HEK293 (cell line): Measurements from ENCODE around the gene WDTC1.

Source experiments
- CTCF ChIA-PET: fragments of 350-600 bp; formaldehyde crosslinking; extraction: SDS; loops from one replicate; lab custom pipeline; 2021; ENCODE audit warnings: antibody characterized with exemption; lab: Yijun Ruan, JAX
- POLR2A ChIA-PET: fragments of 300-600 bp; formaldehyde crosslinking; extraction: SDS; loops from one replicate; lab custom pipeline; 2020; ENCODE audit warnings: antibody characterized with exemption, inconsistent platforms; lab: Yijun Ruan, JAX
- H3K27ac ChIP-seq: fragments of 200-500 bp; sonication (Bioruptor generic); 2 replicates; pipeline ENCODE4 v1.5.1; 2014; ENCODE audit warnings: low read depth, low read length, control low read depth, inconsistent platforms; ENCODE audit errors: extremely low read depth
- H3K36me3 ChIP-seq, 2 experiments: fragments of 200-500 bp in 1 of 2; sonication (Bioruptor generic) in 1 of 2; 1 replicate in 1 of 2; 2 replicates in 1 of 2; pipeline ENCODE4 v1.5.1; 2014 to 2017; ENCODE audit warnings: inconsistent platforms in 2 of 2, low read length in 2 of 2; ENCODE audit not compliant: control insufficient read depth in 2 of 2, insufficient read depth in 1 of 2
- H3K4me1 ChIP-seq: fragments of 200-500 bp; sonication (Bioruptor generic); 2 replicates; pipeline ENCODE4 v1.5.1; 2014; ENCODE audit warnings: mild to moderate bottlenecking, low read length, inconsistent platforms; ENCODE audit not compliant: control insufficient read depth, insufficient read depth
- H3K4me3 ChIP-seq: 2 replicates; pipeline ENCODE4 v1.5.1; 2011; ENCODE audit warnings: low read depth, mild to moderate bottlenecking, control low read depth, low read length, moderate library complexity
- H3K9me3 ChIP-seq: fragments of 200-500 bp; sonication (Bioruptor generic); 2 replicates; pipeline ENCODE4 v1.5.1; 2014; ENCODE audit warnings: low read depth, low read length, inconsistent platforms; ENCODE audit not compliant: control insufficient read depth, insufficient read depth
- BCL11A ChIP-seq: fragments of 450-650 bp; formaldehyde crosslinking; IDR thresholded peaks from 2 replicates; pipeline ENCODE4 v1.5.1; 2016; ENCODE audit warnings: low read depth, missing biosample characterization, missing genetic modification characterization
- CTCF ChIP-seq: fragments of 450-650 bp; formaldehyde crosslinking; IDR thresholded peaks from 2 replicates; pipeline ENCODE4 v1.5.1; 2016; ENCODE audit warnings: missing biosample characterization, missing genetic modification characterization
- INSM2 ChIP-seq: fragments of 450-650 bp; formaldehyde crosslinking; IDR thresholded peaks from 2 replicates; pipeline ENCODE4 v1.5.1; 2016; ENCODE audit warnings: missing biosample characterization, missing genetic modification characterization
- KLF1 ChIP-seq: fragments of 450-650 bp; formaldehyde crosslinking; IDR thresholded peaks from 2 replicates; pipeline ENCODE4 v1.5.1; 2016; ENCODE audit warnings: missing biosample characterization, missing genetic modification characterization
- KLF8 ChIP-seq: fragments of 450-650 bp; formaldehyde crosslinking; IDR thresholded peaks from 2 replicates; pipeline ENCODE4 v1.5.1; 2016; ENCODE audit warnings: missing biosample characterization, missing genetic modification characterization
- KLF9 ChIP-seq: fragments of 450-650 bp; formaldehyde crosslinking; IDR thresholded peaks from 2 replicates; pipeline ENCODE4 v1.5.1; 2016; ENCODE audit warnings: missing biosample characterization, missing genetic modification characterization, low read depth
- OSR2 ChIP-seq: fragments of 450-650 bp; formaldehyde crosslinking; IDR thresholded peaks from 2 replicates; pipeline ENCODE4 v1.5.1; 2016; ENCODE audit warnings: missing biosample characterization, missing genetic modification characterization
- PBX3 ChIP-seq: sonication (generic); formaldehyde crosslinking; IDR thresholded peaks from 2 replicates; pipeline ENCODE4 v1.8.1; 2022; ENCODE audit warnings: mild to moderate bottlenecking, moderate library complexity, missing genetic modification reagents
- REPIN1 ChIP-seq: fragments of 450-650 bp; formaldehyde crosslinking; IDR thresholded peaks from 2 replicates; pipeline ENCODE4 v1.5.1; 2017; ENCODE audit warnings: missing biosample characterization, missing genetic modification characterization, low read depth
- SCRT1 ChIP-seq: fragments of 450-650 bp; formaldehyde crosslinking; IDR thresholded peaks from 2 replicates; pipeline ENCODE4 v1.5.1; 2016; ENCODE audit warnings: missing biosample characterization, missing genetic modification characterization, borderline replicate concordance
- SCRT2 ChIP-seq: fragments of 450-650 bp; formaldehyde crosslinking; IDR thresholded peaks from 2 replicates; pipeline ENCODE4 v1.5.1; 2016; ENCODE audit warnings: missing biosample characterization, missing genetic modification characterization
- SP7 ChIP-seq: fragments of 450-650 bp; formaldehyde crosslinking; IDR thresholded peaks from 2 replicates; pipeline ENCODE4 v1.5.1; 2016; ENCODE audit warnings: missing biosample characterization, missing genetic modification characterization
- ZBTB1 ChIP-seq: fragments of 450-650 bp; formaldehyde crosslinking; IDR thresholded peaks from 2 replicates; pipeline ENCODE4 v1.5.1; 2016; ENCODE audit warnings: missing biosample characterization, missing genetic modification characterization
- ZBTB17 ChIP-seq: fragments of 450-650 bp; formaldehyde crosslinking; IDR thresholded peaks from 2 replicates; pipeline ENCODE4 v1.5.1; 2016; ENCODE audit warnings: missing biosample characterization, missing genetic modification characterization
- ZEB2 ChIP-seq: fragments of 450-650 bp; formaldehyde crosslinking; IDR thresholded peaks from 2 replicates; pipeline ENCODE4 v1.5.1; 2016; ENCODE audit warnings: missing biosample characterization, missing genetic modification characterization
- ZFHX2 ChIP-seq: fragments of 450-650 bp; formaldehyde crosslinking; conservative IDR thresholded peaks from 2 replicates; pipeline ENCODE4 v1.5.1; 2016; ENCODE audit warnings: missing biosample characterization, missing genetic modification characterization
- ZNF132 ChIP-seq: fragments of 450-650 bp; formaldehyde crosslinking; IDR thresholded peaks from 2 replicates; pipeline ENCODE4 v1.5.1; 2017; ENCODE audit warnings: missing biosample characterization, missing genetic modification characterization, borderline replicate concordance
- ZNF175 ChIP-seq: fragments of 450-650 bp; formaldehyde crosslinking; IDR thresholded peaks from 2 replicates; pipeline ENCODE4 v1.5.1; 2016; ENCODE audit warnings: missing biosample characterization, missing genetic modification characterization
- ZNF211 ChIP-seq: fragments of 450-650 bp; formaldehyde crosslinking; IDR thresholded peaks from 2 replicates; pipeline ENCODE4 v1.5.1; 2016; ENCODE audit warnings: low read depth, missing biosample characterization, missing genetic modification characterization
- ZNF223 ChIP-seq: fragments of 450-650 bp; formaldehyde crosslinking; IDR thresholded peaks from 2 replicates; pipeline ENCODE4 v1.5.1; 2016; ENCODE audit warnings: missing biosample characterization, missing genetic modification characterization
- ZNF274 ChIP-seq, 2 experiments: fragments of 200-500 bp in 1 of 2; fragments of 450-650 bp in 1 of 2; sonication (Bioruptor generic) in 1 of 2; formaldehyde crosslinking in 1 of 2; IDR thresholded peaks; 2 replicates each; pipeline versions ENCODE4 v1.5.1 to v1.6.1; 2014 to 2016; ENCODE audit warnings: borderline replicate concordance in 1 of 2, inconsistent platforms in 1 of 2, low read length in 1 of 2, missing biosample characterization in 1 of 2, missing genetic modification characterization in 1 of 2
- ZNF335 ChIP-seq: fragments of 450-650 bp; formaldehyde crosslinking; conservative IDR thresholded peaks from 2 replicates; pipeline ENCODE4 v1.5.1; 2016; ENCODE audit warnings: missing biosample characterization, missing genetic modification characterization
- ZNF600 ChIP-seq: fragments of 450-650 bp; formaldehyde crosslinking; IDR thresholded peaks from 2 replicates; pipeline ENCODE4 v1.5.1; 2016; ENCODE audit warnings: missing biosample characterization, missing genetic modification characterization
- ZNF621 ChIP-seq: fragments of 450-650 bp; formaldehyde crosslinking; IDR thresholded peaks from 2 replicates; pipeline ENCODE4 v1.5.1; 2017; ENCODE audit warnings: missing biosample characterization, missing genetic modification characterization
- ZNF624 ChIP-seq: fragments of 450-650 bp; formaldehyde crosslinking; IDR thresholded peaks from 2 replicates; pipeline ENCODE4 v1.5.1; 2017; ENCODE audit warnings: missing biosample characterization, missing genetic modification characterization
- ZNF660 ChIP-seq: fragments of 450-650 bp; IDR thresholded peaks from 2 replicates; pipeline ENCODE4 v1.5.1; 2018; ENCODE audit warnings: missing biosample characterization, mild to moderate bottlenecking, missing genetic modification characterization

WDTC1 gene

GRCh38 chr1:27356277-27356618, 121.8 kb downstream of the WDTC1 start:
- no peak overlapping the region for H3K27ac ChIP-seq
- H3K9me3 ChIP-seq: no peaks in the 10 kb centered on the region
- POLR2A ChIA-PET: interaction anchor here (4.4 kb wide), 1 partner anchor 10 kb away, joined by 23 read pairs; the partner anchor contains the start of gene MAP3K6
- CTCF ChIA-PET: interaction anchor here (0.6 to 7.8 kb wide), 9 partner anchors 11 to 741 kb away, joined by 3 to 84 read pairs (median 15); partner anchors contain the start of gene MAP3K6
- no peaks in the 10 kb centered on the region for H3K4me1 ChIP-seq
- no peak overlapping the region for H3K4me3 ChIP-seq
- no peak for TF ChIP-seq INSM2 (tag by site-specific recombination)
- TF ChIP-seq BCL11A: no peak
- TF ChIP-seq REPIN1 (tag by site-specific recombination): no peak
- TF ChIP-seq ZNF211 (tag by site-specific recombination): no peak
- TF ChIP-seq ZNF223: no peak
- TF ChIP-seq, all 188 proteins: peak for 0
- peaks cover 0 to 39% of the 10 kb centered on the region in 2 experiments; a peak in 1 of 3 replicates for H3K36me3 ChIP-seq

GRCh38 chr1:27356619-27357280, 122.3 kb downstream of the WDTC1 start:
- H3K4me3 ChIP-seq: no peak overlapping the region
- H3K27ac ChIP-seq: no peak overlapping the region

GRCh38 chr1:27357281-27358037, 123.0 kb downstream of the WDTC1 start:
- no peaks in the 10 kb centered on the region for H3K4me1 ChIP-seq
- ChIA-PET CTCF (interaction anchor here (0.5 to 7.8 kb wide), 31 partner anchors 9 to 673 kb away, joined by 3 to 84 read pairs (median 5); partner anchors contain the start of genes FCN3, MAP3K6 and SYTL1), POLR2A (interaction anchor here (4.4 kb wide), 1 partner anchor 9 kb away, joined by 23 read pairs; the partner anchor contains the start of gene MAP3K6)
- H3K36me3 ChIP-seq: peaks cover 0 to 51% of the 10 kb centered on the region in 2 experiments; a peak in 1 of 3 replicates
- H3K9me3 ChIP-seq: no peaks in the 10 kb centered on the region
- H3K27ac ChIP-seq: no peak overlapping the region
- no peak overlapping the region for H3K4me3 ChIP-seq
- TF ChIP-seq ZFHX2 (tag by site-specific recombination) (peak; percentile 90), ZNF600 (tag by site-specific recombination) (peak; percentile 96), ZNF132 (no peak), SCRT1 (tag by site-specific recombination) (peak; percentile 100), ZNF175 (tag by site-specific recombination) (no peak), ZNF660 (tag by site-specific recombination) (0 out of 2 replicates have a peak, but pooled peaks have one; percentile 57), ZBTB1 (tag by site-specific recombination) (no peak), OSR2 (tag by site-specific recombination) (peak; percentile 49; the same call in 1 of the 2 replicates), ZBTB17 (tag by site-specific recombination) (0 out of 2 replicates have a peak, but pooled peaks have one; percentile 24), CTCF (tag by site-specific recombination) (peak; percentile 94), KLF8 (tag by site-specific recombination) (peak; percentile 50; the same call in 1 of the 2 replicates), KLF9 (tag by site-specific recombination) (peak; percentile 89), PBX3 (CRISPR knock-in tag) (peak; percentile 67; the same call in 1 of the 2 replicates), ZNF621 (tag by site-specific recombination) (no peak), SP7 (0 out of 2 replicates have a peak, but pooled peaks have one; percentile 22), SCRT2 (tag by site-specific recombination) (peak; percentile 100), ZNF624 (tag by site-specific recombination) (no peak), ZEB2 (tag by site-specific recombination) (0 out of 2 replicates have a peak, but pooled peaks have one; percentile 46), ZNF335 (tag by site-specific recombination) (peak; percentile 36; the same call in 1 of the 2 replicates)

More at GRCh38 chr1:27356619-27357280, 122.3 kb downstream of the WDTC1 start:
- ChIA-PET CTCF (interaction anchor here (0.5 to 7.8 kb wide), 26 partner anchors 10 to 673 kb away, joined by 3 to 84 read pairs (median 6); partner anchors contain the start of genes FCN3, MAP3K6 and SYTL1), POLR2A (interaction anchor here (4.4 kb wide), 1 partner anchor 9 kb away, joined by 23 read pairs; the partner anchor contains the start of gene MAP3K6)
- Histone ChIP-seq H3K9me3 (no peaks in the 10 kb centered on the region), H3K4me1 (no peaks in the 10 kb centered on the region), H3K36me3 (peaks cover 0 to 44% of the 10 kb centered on the region in 2 experiments; a peak in 1 of 3 replicates)
- TF ChIP-seq ZNF600 (tag by site-specific recombination) (peak; percentile 66), ZNF274 (IDR thresholded peaks at IDR 0.05; ENCODE audit: low read length) (no peak), ZNF274 (tag by site-specific recombination; IDR thresholded peaks at IDR 0.05; ENCODE audit: borderline replicate concordance) (no peak), KLF1 (tag by site-specific recombination) (0 out of 2 replicates have a peak, but pooled peaks have one; percentile 36)
